HepG2 (cell line): ENCODE results near the gene GGA2. TPM values are rescaled to one million over a fixed set of nuclear protein-coding genes. Genes with fewer than 3 reads are reported as not detected.

Source experiments
- polyA plus RNA-seq, 8 experiments: library from polyadenylated mRNA; depleted of rRNA in 3 of 8; stranded (reverse) in 7 of 8; unstranded in 1 of 8; fragments of >200 nt; fragmentation: Illumina TruSeq in 4 of 8; extraction: Trizol in 4 of 8; gene quantifications; 2 replicates each; pipeline versions ENCODE4 v1.2.1 to v1.2.3, GENCODE V29; 2011 to 2016; ENCODE audit warnings: low read depth in 4 of 8, missing spikeins in 1 of 8, mixed read lengths in 1 of 8; ENCODE audit not compliant: insufficient read depth in 1 of 8
- small RNA-seq, 3 experiments: library from RNA; depleted of rRNA; stranded (forward); fragments of <200 nt; gene quantifications; one replicate each; pipeline ENCODE3, GENCODE V24; 2012; ENCODE audit warnings: low read depth in 2 of 3, low replicate concordance in 1 of 3; ENCODE audit not compliant: insufficient read length in 3 of 3, insufficient read depth in 2 of 3
- total RNA-seq, 5 experiments: library from RNA; depleted of rRNA; stranded (reverse); fragments of >200 nt; fragmentation: Illumina TruSeq; extraction: Trizol; gene quantifications; 2 replicates each; pipeline ENCODE4 v1.2.3, GENCODE V29; 2016; ENCODE audit warnings: low read depth in 1 of 5

Gene GGA2
- total and polyA plus RNA-seq, 2 of the 13 experiments (the other 11 are each of a cell fraction or from before 2014, with no cell fraction given) = 51.5 to 69.8 TPM

Small RNA genes within 50 kb of the gene (small RNA-seq; reads per million reads assigned to genes)
- gene RF00072 = 0 reads per million in 3 experiments

Other genes starting within 250 kb of the GGA2 start
- not detected in 2 replicates for gene SCNN1B, start 208.2 kb downstream of the GGA2 start, total RNA-seq (2016; rRNA removed; fragmentation: Illumina TruSeq; extraction: Trizol)
- not detected in 2 replicates for gene SCNN1B, start 208.2 kb downstream of the GGA2 start, polyA plus RNA-seq (2011; rRNA removed)
- 12.6 and 15.4 TPM in 2 replicates for gene COG7, start 57.3 kb downstream of the GGA2 start, total RNA-seq (2016; rRNA removed; fragmentation: Illumina TruSeq; extraction: Trizol)
- gene COG7, start 57.3 kb downstream of the GGA2 start, polyA plus RNA-seq (2011; rRNA removed) = 51.0 and 54.5 TPM in 2 replicates
- gene EARS2, start 46.9 kb upstream of the GGA2 start, total RNA-seq (2016; rRNA removed; fragmentation: Illumina TruSeq; extraction: Trizol) = 80.4 and 84.2 TPM in 2 replicates
- 49.4 and 54.7 TPM in 2 replicates for gene EARS2, start 46.9 kb upstream of the GGA2 start, polyA plus RNA-seq (2011; rRNA removed)
- 111 and 142 TPM in 2 replicates for gene UBFD1, start 47.2 kb upstream of the GGA2 start, total RNA-seq (2016; rRNA removed; fragmentation: Illumina TruSeq; extraction: Trizol)
- 97.6 and 100 TPM in 2 replicates for gene UBFD1, start 47.2 kb upstream of the GGA2 start, polyA plus RNA-seq (2011; rRNA removed)
- 601 and 760 TPM in 2 replicates for gene NDUFAB1, start 85.8 kb upstream of the GGA2 start, total RNA-seq (2016; rRNA removed; fragmentation: Illumina TruSeq; extraction: Trizol)
- 192 and 221 TPM in 2 replicates for gene NDUFAB1, start 85.8 kb upstream of the GGA2 start, polyA plus RNA-seq (2011; rRNA removed)
- gene PALB2, start 130.8 kb upstream of the GGA2 start, total RNA-seq (2016; rRNA removed; fragmentation: Illumina TruSeq; extraction: Trizol) = 40.9 and 58.5 TPM in 2 replicates
- gene PALB2, start 130.8 kb upstream of the GGA2 start, polyA plus RNA-seq (2011; rRNA removed) = 11.0 and 12.1 TPM in 2 replicates
- 207 and 352 TPM in 2 replicates for gene DCTN5, start 131.0 kb upstream of the GGA2 start, total RNA-seq (2016; rRNA removed; fragmentation: Illumina TruSeq; extraction: Trizol)
- gene DCTN5, start 131.0 kb upstream of the GGA2 start, polyA plus RNA-seq (2011; rRNA removed) = 104 and 105 TPM in 2 replicates
- gene PLK1, start 168.4 kb upstream of the GGA2 start, total RNA-seq (2016; rRNA removed; fragmentation: Illumina TruSeq; extraction: Trizol) = 76.3 and 97.4 TPM in 2 replicates
- gene PLK1, start 168.4 kb upstream of the GGA2 start, polyA plus RNA-seq (2011; rRNA removed) = 50.7 and 71.5 TPM in 2 replicates
- gene ERN2, start 202.7 kb upstream of the GGA2 start, total RNA-seq (2016; rRNA removed; fragmentation: Illumina TruSeq; extraction: Trizol) = 0.42 and 2.2 TPM in 2 replicates
- 3.5 and 6.3 TPM in 2 replicates for gene ERN2, start 202.7 kb upstream of the GGA2 start, polyA plus RNA-seq (2011; rRNA removed)
- gene CHP2, start 244.5 kb upstream of the GGA2 start, total RNA-seq (2016; rRNA removed; fragmentation: Illumina TruSeq; extraction: Trizol) = not detected in 2 replicates
- gene CHP2, start 244.5 kb upstream of the GGA2 start, polyA plus RNA-seq (2011; rRNA removed) = 0.03 TPM in 1 of 2 replicates, not detected in the other